KMS-11 (cell line): Measurements from ENCODE around the gene ZNF287.

Experiments
- H2AFZ ChIP-seq: fragments of 200-600 bp; sonication (generic); 2 replicates; pipeline ENCODE4 v1.6.1; 2016; ENCODE audit warnings: antibody characterized with exemption, mixed run types, low read depth
- H3K27ac ChIP-seq: fragments of 200-600 bp; sonication (generic); 2 replicates; pipeline ENCODE4 v1.6.1; 2016; ENCODE audit warnings: mild to moderate bottlenecking, mixed run types
- H3K27me3 ChIP-seq: fragments of 200-600 bp; sonication (generic); 2 replicates; pipeline ENCODE4 v1.6.1; 2017; ENCODE audit warnings: mild to moderate bottlenecking, low read depth, mixed run types, moderate library complexity; ENCODE audit not compliant: insufficient read depth
- H3K36me3 ChIP-seq: fragments of 200-600 bp; sonication (generic); 2 replicates; pipeline ENCODE4 v1.6.1; 2017; ENCODE audit warnings: mild to moderate bottlenecking, mixed run types; ENCODE audit not compliant: insufficient read depth
- H3K4me1 ChIP-seq: fragments of 200-600 bp; sonication (generic); 2 replicates; pipeline ENCODE4 v1.6.1; 2016; ENCODE audit warnings: mild to moderate bottlenecking, low read depth, mixed run types; ENCODE audit not compliant: poor library complexity, severe bottlenecking
- H3K4me2 ChIP-seq: fragments of 200-600 bp; sonication (generic); 2 replicates; pipeline ENCODE4 v1.7.0; 2016; ENCODE audit warnings: mild to moderate bottlenecking, mixed run types
- H3K4me3 ChIP-seq: fragments of 200-600 bp; sonication (generic); IDR thresholded peaks from 2 replicates; pipeline ENCODE4 v1.6.1; 2017; ENCODE audit warnings: low read depth, low read length, mixed read lengths; ENCODE audit not compliant: insufficient read depth
- H3K79me2 ChIP-seq: fragments of 200-600 bp; sonication (generic); 2 replicates; pipeline ENCODE4 v1.6.1; 2016; ENCODE audit warnings: low read depth, mixed run types; ENCODE audit not compliant: insufficient read depth
- H3K9ac ChIP-seq: fragments of 200-600 bp; sonication (generic); 2 replicates; pipeline ENCODE4 v1.6.1; 2016; ENCODE audit warnings: mild to moderate bottlenecking, mixed run types
- H4K20me1 ChIP-seq: fragments of 200-600 bp; sonication (generic); 2 replicates; pipeline ENCODE4 v1.6.1; 2016; ENCODE audit warnings: mild to moderate bottlenecking, mixed run types; ENCODE audit not compliant: insufficient read depth
- TF ChIP-seq, protein P1 (sequence below): fragments of 200-600 bp; sonication (generic); conservative IDR thresholded peaks from 2 replicates; pipeline ENCODE4 v1.6.1; 2017; ENCODE audit warnings: low read depth, mild to moderate bottlenecking, antibody characterized with exemption, low read length, moderate library complexity, mixed read lengths

ZNF287 gene

DNA sequence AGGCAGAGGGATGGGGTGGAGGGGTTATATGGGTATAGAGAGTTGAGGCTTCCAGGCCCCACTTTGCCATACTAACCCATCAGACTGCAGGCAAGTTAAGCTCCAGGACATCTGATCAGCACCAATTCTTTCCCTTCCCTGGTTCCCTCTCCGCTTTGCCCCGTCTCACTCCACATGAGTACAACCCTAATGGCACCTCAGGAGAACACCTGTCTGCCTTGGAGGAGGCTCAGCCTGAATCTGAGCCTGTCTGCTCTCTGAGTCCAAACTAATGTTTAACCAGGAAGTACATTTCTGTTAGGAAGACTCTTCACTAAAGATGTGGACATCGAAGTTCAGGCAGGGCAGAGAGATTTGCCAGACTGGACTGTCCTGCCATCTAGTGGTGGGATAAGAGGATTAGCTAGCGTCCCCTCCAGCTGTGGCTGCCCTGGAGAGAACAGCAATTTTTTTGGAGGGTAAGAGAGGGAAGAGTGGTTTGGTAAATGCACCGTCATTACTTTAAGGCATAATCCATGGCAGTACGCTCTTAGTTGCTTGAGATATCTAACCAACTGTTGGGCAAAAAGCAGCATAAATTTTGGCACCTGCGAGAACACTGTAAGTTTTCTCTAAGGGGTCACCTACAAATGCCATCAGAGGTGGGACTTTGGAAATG lies 47.8 kb downstream of the ZNF287 start:
- TF ChIP-seq, protein P1, sequence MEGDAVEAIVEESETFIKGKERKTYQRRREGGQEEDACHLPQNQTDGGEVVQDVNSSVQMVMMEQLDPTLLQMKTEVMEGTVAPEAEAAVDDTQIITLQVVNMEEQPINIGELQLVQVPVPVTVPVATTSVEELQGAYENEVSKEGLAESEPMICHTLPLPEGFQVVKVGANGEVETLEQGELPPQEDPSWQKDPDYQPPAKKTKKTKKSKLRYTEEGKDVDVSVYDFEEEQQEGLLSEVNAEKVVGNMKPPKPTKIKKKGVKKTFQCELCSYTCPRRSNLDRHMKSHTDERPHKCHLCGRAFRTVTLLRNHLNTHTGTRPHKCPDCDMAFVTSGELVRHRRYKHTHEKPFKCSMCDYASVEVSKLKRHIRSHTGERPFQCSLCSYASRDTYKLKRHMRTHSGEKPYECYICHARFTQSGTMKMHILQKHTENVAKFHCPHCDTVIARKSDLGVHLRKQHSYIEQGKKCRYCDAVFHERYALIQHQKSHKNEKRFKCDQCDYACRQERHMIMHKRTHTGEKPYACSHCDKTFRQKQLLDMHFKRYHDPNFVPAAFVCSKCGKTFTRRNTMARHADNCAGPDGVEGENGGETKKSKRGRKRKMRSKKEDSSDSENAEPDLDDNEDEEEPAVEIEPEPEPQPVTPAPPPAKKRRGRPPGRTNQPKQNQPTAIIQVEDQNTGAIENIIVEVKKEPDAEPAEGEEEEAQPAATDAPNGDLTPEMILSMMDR: peak; percentile 84
- H3K4me3 ChIP-seq: no peak overlapping the region
- H3K36me3 ChIP-seq: no peaks in the 10 kb centered on the region
- peak overlapping the region; percentile 89 for H2AFZ ChIP-seq
- H3K4me1 ChIP-seq: no peaks in the 10 kb centered on the region
- H3K27me3 ChIP-seq: no peaks in the 10 kb centered on the region
- H3K4me2 ChIP-seq: no peak overlapping the region
- H3K9ac ChIP-seq: no peak overlapping the region
- H3K27ac ChIP-seq: no peak overlapping the region
- H4K20me1 ChIP-seq: no peaks in the 10 kb centered on the region
- H3K79me2 ChIP-seq: no peaks in the 10 kb centered on the region

DNA sequence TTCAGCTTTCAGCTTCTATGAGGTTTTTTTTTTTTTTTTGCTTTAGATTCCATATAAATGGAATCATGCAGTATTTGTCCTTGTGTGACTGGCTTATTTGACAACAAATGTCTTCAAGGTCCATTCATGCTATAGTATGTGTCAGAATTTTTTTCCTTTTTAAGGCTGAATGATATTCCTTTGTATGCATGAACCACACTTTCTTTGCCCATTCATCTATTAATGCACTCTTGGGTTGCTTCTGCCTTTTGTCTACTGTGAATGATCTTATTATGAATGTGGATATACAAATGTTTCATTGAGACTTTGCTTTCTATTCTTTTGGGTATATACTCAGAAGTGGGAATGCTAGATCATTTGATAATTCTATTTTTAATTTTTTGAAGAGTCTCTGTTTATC lies 50.0 kb downstream of the ZNF287 start:
- H3K36me3 ChIP-seq: no peaks in the 10 kb centered on the region
- H3K27ac ChIP-seq: no peak overlapping the region
- no peak overlapping the region for H3K4me3 ChIP-seq
- H3K79me2 ChIP-seq: no peaks in the 10 kb centered on the region
- no peaks in the 10 kb centered on the region for H4K20me1 ChIP-seq
- H3K9ac ChIP-seq: no peak overlapping the region
- no peak overlapping the region for H2AFZ ChIP-seq
- no peaks in the 10 kb centered on the region for H3K4me1 ChIP-seq
- H3K4me2 ChIP-seq: no peak overlapping the region
- H3K27me3 ChIP-seq: no peaks in the 10 kb centered on the region
- TF ChIP-seq, protein P1: no peak

DNA sequence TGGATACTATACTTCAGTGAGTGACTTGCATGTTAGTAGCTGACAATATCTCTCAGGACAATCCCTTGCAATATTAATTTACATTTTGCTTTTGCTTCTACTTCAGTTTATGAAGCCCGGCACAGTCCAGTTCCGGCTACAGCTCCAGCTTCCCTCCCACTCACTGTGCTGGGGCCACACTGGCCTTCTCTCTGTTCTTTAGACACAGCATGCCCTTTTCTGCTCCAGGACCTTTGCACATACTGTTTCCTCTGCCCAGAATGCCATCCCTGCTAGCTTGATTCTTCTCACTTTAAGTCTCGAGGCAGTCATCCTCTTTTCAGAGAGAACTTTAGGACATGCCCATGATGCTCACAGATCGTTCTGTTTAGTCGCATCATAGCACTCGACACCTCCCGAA lies 51.5 kb downstream of the ZNF287 start:
- H2AFZ ChIP-seq: no peak overlapping the region
- TF ChIP-seq, protein P1: no peak
- H3K4me3 ChIP-seq: no peak overlapping the region

DNA sequence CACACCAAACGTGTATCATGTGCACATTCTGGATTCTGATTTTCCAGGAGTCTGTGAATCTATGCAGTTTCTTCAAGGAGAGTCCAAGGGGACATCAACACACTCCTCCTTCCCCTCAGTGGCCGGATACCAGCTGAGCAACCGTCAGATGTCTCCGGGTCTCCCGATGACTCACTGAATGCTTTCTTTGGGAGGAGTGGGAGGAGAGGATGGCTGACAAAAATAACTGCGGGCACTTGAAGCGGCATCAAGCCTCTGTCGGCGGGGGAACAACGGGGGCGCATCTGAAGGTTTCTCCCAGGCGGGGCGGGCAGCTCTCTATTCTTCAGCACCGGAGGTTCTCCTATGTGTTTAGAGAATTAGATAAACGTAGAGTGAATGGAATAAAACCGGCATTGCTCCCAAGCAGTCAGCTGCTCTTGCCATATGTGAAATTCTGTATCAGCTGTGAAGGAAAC lies 52.4 kb downstream of the ZNF287 start:
- TF ChIP-seq, protein P1: no peak
- H3K36me3 ChIP-seq: no peaks in the 10 kb centered on the region
- H3K9ac ChIP-seq: no peak overlapping the region
- H3K4me3 ChIP-seq: no peak overlapping the region
- no peaks in the 10 kb centered on the region for H3K79me2 ChIP-seq
- H3K27me3 ChIP-seq: no peaks in the 10 kb centered on the region
- no peaks in the 10 kb centered on the region for H3K4me1 ChIP-seq
- H3K27ac ChIP-seq: no peak overlapping the region
- no peak overlapping the region for H2AFZ ChIP-seq
- H3K4me2 ChIP-seq: no peak overlapping the region
- no peaks in the 10 kb centered on the region for H4K20me1 ChIP-seq

More for the DNA sequence above, 51.5 kb downstream of the ZNF287 start:
- Histone ChIP-seq H3K4me2 (no peak overlapping the region), H3K9ac (no peak overlapping the region), H3K36me3 (no peaks in the 10 kb centered on the region), H3K4me1 (no peaks in the 10 kb centered on the region), H4K20me1 (no peaks in the 10 kb centered on the region), H3K79me2 (no peaks in the 10 kb centered on the region), H3K27ac (no peak overlapping the region), H3K27me3 (no peaks in the 10 kb centered on the region)
